Loucy (cell line): Measurements from ENCODE around the gene MRE11.

Source experiments
- H2AFZ ChIP-seq: fragments of 200-600 bp; sonication (generic); 2 replicates; pipeline ENCODE4 v1.6.0; 2016; ENCODE audit warnings: antibody characterized with exemption, mild to moderate bottlenecking, low read length, moderate library complexity
- H3F3A ChIP-seq: fragments of 200-600 bp; 2 replicates; pipeline ENCODE4 v1.6.0; 2016; ENCODE audit warnings: antibody characterized with exemption, low read depth, mild to moderate bottlenecking
- H3K27me3 ChIP-seq: fragments of 200-600 bp; sonication (generic); 2 replicates; pipeline ENCODE4 v1.6.1; 2014; ENCODE audit warnings: low read length, mild to moderate bottlenecking; ENCODE audit not compliant: insufficient read depth, poor library complexity, severe bottlenecking
- H3K36me3 ChIP-seq: fragments of 200-600 bp; sonication (generic); 2 replicates; pipeline ENCODE4 v1.6.1; 2016; ENCODE audit warnings: low read length; ENCODE audit not compliant: insufficient read depth
- H3K4me1 ChIP-seq: fragments of 200-600 bp; sonication (generic); 2 replicates; pipeline ENCODE4 v1.5.1; 2014; ENCODE audit warnings: low read length, mild to moderate bottlenecking; ENCODE audit not compliant: insufficient read depth, poor library complexity, severe bottlenecking
- H3K4me2 ChIP-seq: fragments of 200-600 bp; sonication (generic); 2 replicates; pipeline ENCODE4 v1.6.0; 2014; ENCODE audit warnings: antibody characterized with exemption, low read length, low read depth, mild to moderate bottlenecking; ENCODE audit not compliant: poor library complexity, severe bottlenecking
- H3K4me3 ChIP-seq: fragments of 200-600 bp; sonication (generic); 2 replicates; pipeline ENCODE4 v1.5.1; 2014; ENCODE audit warnings: low read length, mild to moderate bottlenecking, mixed read lengths; ENCODE audit not compliant: poor library complexity, severe bottlenecking
- H3K79me2 ChIP-seq: fragments of 200-600 bp; sonication (generic); 2 replicates; pipeline ENCODE4 v1.6.1; 2014; ENCODE audit warnings: low read length; ENCODE audit not compliant: insufficient read depth
- H3K9ac ChIP-seq: fragments of 200-600 bp; sonication (generic); 2 replicates; pipeline ENCODE4 v1.6.0; 2014; ENCODE audit warnings: mild to moderate bottlenecking, low read depth, low read length, moderate library complexity; ENCODE audit not compliant: poor library complexity, severe bottlenecking
- H3K9me2 ChIP-seq: fragments of 200-600 bp; sonication (generic); replicated peaks from 2 replicates; pipeline ENCODE4 v1.6.1; 2016; ENCODE audit warnings: low read depth, low read length, mixed read lengths
- H3K9me3 ChIP-seq: fragments of 200-600 bp; sonication (generic); 2 replicates; pipeline ENCODE4 v1.6.1; 2014; ENCODE audit warnings: mild to moderate bottlenecking, antibody characterized with exemption, low read length, low read depth; ENCODE audit not compliant: insufficient read depth
- H4K20me1 ChIP-seq: fragments of 200-600 bp; sonication (generic); 2 replicates; pipeline ENCODE4 v1.6.0; 2014; ENCODE audit warnings: antibody characterized with exemption, low read length, mild to moderate bottlenecking; ENCODE audit not compliant: insufficient read depth, poor library complexity, severe bottlenecking
- CTCF ChIP-seq: fragments of 200-600 bp; sonication (generic); conservative IDR thresholded peaks from 2 replicates; pipeline ENCODE4 v1.5.1; 2014; ENCODE audit warnings: mild to moderate bottlenecking, antibody characterized with exemption, low read length
- EZH2phosphoT487 ChIP-seq: fragments of 200-600 bp; IDR thresholded peaks from 2 replicates; pipeline ENCODE4 v1.6.1; 2018; ENCODE audit warnings: antibody characterized with exemption, mild to moderate bottlenecking, moderate library complexity, borderline replicate concordance

MRE11 gene

GRCh38 chr11:94400457-94400838, 93.2 kb downstream of the MRE11 start:
- H3K4me2 ChIP-seq = no peak overlapping the region
- no peaks in the 10 kb centered on the region for H3K4me1 ChIP-seq
- no peaks in the 10 kb centered on the region for H3K79me2 ChIP-seq
- H3F3A ChIP-seq = no peaks in the 10 kb centered on the region
- no peaks in the 10 kb centered on the region for H3K36me3 ChIP-seq
- TF ChIP-seq EZH2phosphoT487 = no peak
- no peak for TF ChIP-seq CTCF
- no peak overlapping the region for H3K9ac ChIP-seq
- no peaks in the 10 kb centered on the region for H4K20me1 ChIP-seq
- H3K9me2 ChIP-seq = no peaks in the 10 kb centered on the region
- no peak overlapping the region for H2AFZ ChIP-seq
- no peaks in the 10 kb centered on the region for H3K9me3 ChIP-seq
- no peak overlapping the region for H3K4me3 ChIP-seq
- no peaks in the 10 kb centered on the region for H3K27me3 ChIP-seq

- Histone ChIP-seq H3K4me1 (no peaks in the 10 kb centered on the region), H3K9me2 (no peaks in the 10 kb centered on the region), H3K4me2 (no peak overlapping the region), H3K9ac (no peak overlapping the region), H4K20me1 (no peaks in the 10 kb centered on the region), H3K9me3 (no peaks in the 10 kb centered on the region), H3F3A (no peaks in the 10 kb centered on the region), H3K4me3 (no peak overlapping the region), H3K27me3 (no peaks in the 10 kb centered on the region), H2AFZ (no peak overlapping the region), H3K36me3 (no peaks in the 10 kb centered on the region), H3K79me2 (no peaks in the 10 kb centered on the region)
- TF ChIP-seq CTCF = no peak
- no peak for TF ChIP-seq EZH2phosphoT487
Measured at GRCh38 chr11:94400050-94400449, 93.6 kb downstream of the MRE11 start.

GRCh38 chr11:94398101-94398500, 95.5 kb downstream of the MRE11 start:
- H3F3A ChIP-seq = no peaks in the 10 kb centered on the region
- no peak overlapping the region for H3K4me2 ChIP-seq
- no peaks in the 10 kb centered on the region for H3K79me2 ChIP-seq
- no peaks in the 10 kb centered on the region for H3K9me3 ChIP-seq
- no peaks in the 10 kb centered on the region for H4K20me1 ChIP-seq
- TF ChIP-seq CTCF = no peak
- TF ChIP-seq EZH2phosphoT487 = no peak
- H3K27me3 ChIP-seq = no peaks in the 10 kb centered on the region
- H3K9me2 ChIP-seq = no peaks in the 10 kb centered on the region
- H3K4me3 ChIP-seq = no peak overlapping the region
- no peak overlapping the region for H3K9ac ChIP-seq
- H3K4me1 ChIP-seq = no peaks in the 10 kb centered on the region
- H2AFZ ChIP-seq = no peak overlapping the region
- H3K36me3 ChIP-seq = no peaks in the 10 kb centered on the region
